Measurements from ENCODE around the gene MAEL.

Gene MAEL

GRCh38 chr1:167000546-167000945 is 11.5 kb downstream of the MAEL start:
- H3K4me3 ChIP-seq (ENCODE audit: low read length), result no peak overlapping the region
- TF ChIP-seq CTCF (conservative IDR thresholded peaks at IDR 0.05; ENCODE audit: low read depth, low read length), result no peak
- DNase-seq (ENCODE audit: low read depth), result no peak

GRCh38 chr1:167002354-167002753 is 13.3 kb downstream of the MAEL start:
- no peak for DNase-seq (ENCODE audit: low read depth)
- no peak overlapping the region for H3K4me3 ChIP-seq (ENCODE audit: low read length)
- TF ChIP-seq CTCF (conservative IDR thresholded peaks at IDR 0.05; ENCODE audit: low read depth, low read length), result no peak

GRCh38 chr1:167003711-167004110 is 14.6 kb downstream of the MAEL start:
- H3K4me3 ChIP-seq (ENCODE audit: low read length), result no peak overlapping the region
- no peak for TF ChIP-seq CTCF (conservative IDR thresholded peaks at IDR 0.05; ENCODE audit: low read depth, low read length)
- no peak for DNase-seq (ENCODE audit: low read depth)

GRCh38 chr1:167011560-167012191 is 22.6 kb downstream of the MAEL start:
- H3K4me3 ChIP-seq (ENCODE audit: low read length), result no peak overlapping the region
- DNase-seq (ENCODE audit: low read depth), result no peak
- TF ChIP-seq CTCF (conservative IDR thresholded peaks at IDR 0.05; ENCODE audit: low read depth, low read length), result no peak

GRCh38 chr1:167012570-167012969 is 23.5 kb downstream of the MAEL start:
- no peak for TF ChIP-seq CTCF (conservative IDR thresholded peaks at IDR 0.05; ENCODE audit: low read depth, low read length)
- H3K4me3 ChIP-seq (ENCODE audit: low read length), result no peak overlapping the region
- DNase-seq (ENCODE audit: low read depth), result no peak

GRCh38 chr1:167013108-167013929 is 24.2 kb downstream of the MAEL start:
- no peak for DNase-seq (ENCODE audit: low read depth)
- no peak for TF ChIP-seq CTCF (conservative IDR thresholded peaks at IDR 0.05; ENCODE audit: low read depth, low read length)

More at GRCh38 chr1:167013108-167013929, 24.2 kb downstream of the MAEL start:
- H3K4me3 ChIP-seq (ENCODE audit: low read length), result no peak overlapping the region

All from retinal pigment epithelial cell (primary cell).